H9 (cell line): ENCODE data around the gene CNPPD1. TPM values are rescaled to one million over a fixed set of nuclear protein-coding genes. Genes with fewer than 3 reads are reported as not detected.

Experiments
- DNase-seq: peaks from one replicate; pipeline ENCODE4 v3.0.0-alpha.2; 2017
- H2AFZ ChIP-seq: one replicate; pipeline ENCODE4 v1.6.1; 2013; ENCODE audit warnings: mild to moderate bottlenecking, low read length, control low read depth, moderate library complexity
- H2AK5ac ChIP-seq: 2 replicates; pipeline ENCODE4 v1.6.1; 2013; ENCODE audit warnings: low read length, control low read depth, mixed read lengths; ENCODE audit not compliant: insufficient read length
- H2BK120ac ChIP-seq: one replicate; pipeline ENCODE4 v1.6.1; 2013; ENCODE audit warnings: low read depth, mild to moderate bottlenecking, low read length, control low read depth, inconsistent platforms; ENCODE audit not compliant: poor library complexity, severe bottlenecking
- H2BK12ac ChIP-seq: 2 replicates; pipeline ENCODE4 v1.6.1; 2013; ENCODE audit warnings: low read length, control low read depth, mixed read lengths, low read depth; ENCODE audit not compliant: insufficient read length
- H2BK15ac ChIP-seq: 2 replicates; pipeline ENCODE4 v1.6.1; 2013; ENCODE audit warnings: low read depth, low read length, control low read depth
- H2BK20ac ChIP-seq: one replicate; pipeline ENCODE4 v1.6.1; 2013; ENCODE audit warnings: low read depth, mild to moderate bottlenecking, low read length, control low read depth, inconsistent platforms; ENCODE audit not compliant: poor library complexity, severe bottlenecking
- H2BK5ac ChIP-seq: 2 replicates; pipeline ENCODE4 v1.6.1; 2013; ENCODE audit warnings: low read length, control low read depth, mixed read lengths; ENCODE audit not compliant: insufficient read length
- H3K14ac ChIP-seq: 2 replicates; pipeline ENCODE4 v1.6.1; 2013; ENCODE audit warnings: low read length, control low read depth; ENCODE audit not compliant: insufficient read depth
- H3K18ac ChIP-seq: 2 replicates; pipeline ENCODE4 v1.6.1; 2013; ENCODE audit warnings: low read depth, mild to moderate bottlenecking, mixed read lengths, low read length, control low read depth; ENCODE audit not compliant: insufficient read length
- H3K23ac ChIP-seq: 2 replicates; pipeline ENCODE4 v1.6.1; 2013; ENCODE audit warnings: low read length, control low read depth, mixed read lengths, low read depth; ENCODE audit not compliant: insufficient read length
- H3K23me2 ChIP-seq: 2 replicates; pipeline ENCODE4 v1.6.1; 2013; ENCODE audit warnings: low read depth, mild to moderate bottlenecking, mixed read lengths, low read length, control low read depth; ENCODE audit not compliant: insufficient read length, poor library complexity, severe bottlenecking
- H3K27ac ChIP-seq: 2 replicates; pipeline ENCODE4 v1.5.1; 2013; ENCODE audit warnings: low read length, control low read depth, mixed read lengths, low read depth; ENCODE audit not compliant: insufficient read length
- H3K27me3 ChIP-seq: 2 replicates; pipeline ENCODE4 v1.6.1; 2013; ENCODE audit warnings: low read length, control low read depth, inconsistent platforms; ENCODE audit not compliant: insufficient read depth
- H3K4ac ChIP-seq: 2 replicates; pipeline ENCODE4 v1.6.1; 2013; ENCODE audit warnings: low read depth, mild to moderate bottlenecking, control low read depth, inconsistent platforms, low read length, moderate library complexity
- H3K4me1 ChIP-seq: 2 replicates; pipeline ENCODE4 v1.6.1; 2013; ENCODE audit warnings: low read length, control low read depth, inconsistent platforms; ENCODE audit not compliant: insufficient read depth
- H3K4me2 ChIP-seq: 2 replicates; pipeline ENCODE4 v1.6.1; 2013; ENCODE audit warnings: low read length, control low read depth, mixed read lengths; ENCODE audit not compliant: insufficient read length, insufficient read depth
- H3K56ac ChIP-seq: 2 replicates; pipeline ENCODE4 v1.6.1; 2013; ENCODE audit warnings: low read depth, mild to moderate bottlenecking, mixed read lengths, low read length, control low read depth; ENCODE audit not compliant: insufficient read length
- H3K79me1 ChIP-seq: 2 replicates; pipeline ENCODE4 v1.6.1; 2013; ENCODE audit warnings: low read depth, mild to moderate bottlenecking, moderate library complexity, low read length, control low read depth, inconsistent platforms; ENCODE audit not compliant: insufficient read depth, poor library complexity, severe bottlenecking
- H3K79me2 ChIP-seq: 2 replicates; pipeline ENCODE4 v1.6.1; 2013; ENCODE audit warnings: low read length, control low read depth, inconsistent platforms; ENCODE audit not compliant: insufficient read depth
- H3K9ac ChIP-seq: 2 replicates; pipeline ENCODE4 v1.6.1; 2013; ENCODE audit warnings: low read length, control low read depth, mixed read lengths; ENCODE audit not compliant: insufficient read length; ENCODE audit errors: extremely low read depth
- H3K9me3 ChIP-seq: one replicate; pipeline ENCODE4 v1.6.1; 2013; ENCODE audit warnings: low read depth, low read length, inconsistent platforms; ENCODE audit not compliant: control insufficient read depth
- H3T11ph ChIP-seq: one replicate; pipeline ENCODE4 v1.6.1; 2013; ENCODE audit warnings: mild to moderate bottlenecking, low read length, control low read depth, inconsistent platforms
- H4K20me1 ChIP-seq: one replicate; pipeline ENCODE4 v1.6.1; 2013; ENCODE audit not compliant: control insufficient read depth, insufficient read length, insufficient read depth
- H4K5ac ChIP-seq: 2 replicates; pipeline ENCODE4 v1.6.1; 2013; ENCODE audit warnings: low read depth, mild to moderate bottlenecking, mixed read lengths, low read length, control low read depth; ENCODE audit not compliant: insufficient read length
- H4K8ac ChIP-seq: replicated peaks from 2 replicates; pipeline ENCODE4 v1.6.1; 2013; ENCODE audit warnings: low read length, control low read depth, mixed read lengths, low read depth; ENCODE audit not compliant: insufficient read length
- H4K91ac ChIP-seq: 2 replicates; pipeline ENCODE4 v1.6.1; 2013; ENCODE audit warnings: low read depth, mild to moderate bottlenecking, moderate library complexity, mixed read lengths, low read length, control low read depth; ENCODE audit not compliant: insufficient read length
- H3K27ac Mint-ChIP-seq, 3 experiments: 2 replicates in 2 of 3; 3 replicates in 1 of 3; pipeline ENCODE4 v1.8.0; 2020 to 2021; ENCODE audit warnings: mixed read lengths in 3 of 3, mild to moderate bottlenecking in 1 of 3, moderate library complexity in 1 of 3
- H3K27me3 Mint-ChIP-seq: 2 replicates; pipeline ENCODE4 v1.8.0; 2021; ENCODE audit warnings: low read depth, mild to moderate bottlenecking, moderate library complexity, mixed read lengths
- H3K36me3 Mint-ChIP-seq, 3 experiments: 2 replicates in 2 of 3; 3 replicates in 1 of 3; pipeline ENCODE4 v1.8.0; 2020 to 2021; ENCODE audit warnings: low read depth in 3 of 3, mixed read lengths in 3 of 3; ENCODE audit not compliant: insufficient read depth in 1 of 3
- H3K4me1 Mint-ChIP-seq, 2 experiments: 2 replicates each; pipeline ENCODE4 v1.8.0; 2020; ENCODE audit warnings: mixed read lengths in 2 of 2
- H3K4me3 Mint-ChIP-seq, 2 experiments: 2 replicates in 1 of 2; 3 replicates in 1 of 2; pipeline ENCODE4 v1.8.0; 2020 to 2021; ENCODE audit warnings: mild to moderate bottlenecking in 2 of 2, mixed read lengths in 2 of 2, moderate library complexity in 1 of 2
- H3K9me3 Mint-ChIP-seq, 2 experiments: 2 replicates in 1 of 2; 3 replicates in 1 of 2; pipeline ENCODE4 v1.8.0; 2020; ENCODE audit warnings: mild to moderate bottlenecking in 2 of 2, mixed read lengths in 2 of 2, moderate library complexity in 1 of 2
- WGBS: extraction: QIAGEN DNeasy Blood & Tissue Kit; methylation state at CpG from one replicate; pipeline ENCODE4 v1.1.7; 2013; ENCODE audit warnings: missing lambda C conversion rate, low lambda C conversion rate, mixed read lengths; ENCODE audit not compliant: insufficient read length; ENCODE audit errors: extremely low coverage; 5-methylcytosine and 5-hydroxymethylcytosine counted together
- total RNA-seq: library from RNA; stranded (reverse); gene quantifications from 2 replicates; pipeline ENCODE4 v1.2.1, GENCODE V29; 2021
- TF ChIP-seq, protein P1 (sequence below): fragments of 200-600 bp; sonication (generic); conservative IDR thresholded peaks from 3 replicates; pipeline ENCODE4 v1.8.0; 2021; ENCODE audit warnings: antibody characterized with exemption, mild to moderate bottlenecking

Gene CNPPD1
- total RNA-seq, 1 experiment from 2014 or later = 33.0 TPM

DNA sequence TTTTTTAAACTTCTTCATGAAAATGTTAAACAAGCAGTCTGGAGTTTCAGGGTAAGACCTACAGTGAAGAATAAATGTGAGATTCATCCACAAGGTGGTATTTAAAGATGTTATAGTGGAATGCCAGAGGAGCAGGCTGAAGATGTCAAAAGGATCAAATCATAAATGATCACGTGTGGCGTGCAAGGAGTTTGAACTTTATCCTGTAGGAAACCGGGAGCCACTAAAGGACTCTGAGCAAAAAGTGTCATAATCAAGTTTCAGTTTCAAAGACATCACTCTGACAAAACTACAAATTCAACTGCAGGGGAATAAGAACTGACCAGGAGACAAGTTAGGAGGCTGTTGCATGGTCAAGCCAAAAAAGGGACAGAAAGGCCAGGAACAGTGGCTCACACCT, 36.0 kb downstream of the CNPPD1 start:
- Histone ChIP-seq H3K23ac (no peak overlapping the region), H2AK5ac (no peak overlapping the region), H3T11ph (no peak overlapping the region), H2BK20ac (no peak overlapping the region), H4K5ac (no peak overlapping the region), H4K91ac (no peak overlapping the region), H3K14ac (no peak overlapping the region), H3K4ac (no peak overlapping the region), H3K9me3 (no peaks in the 10 kb centered on the region), H3K4me1 (no peaks in the 10 kb centered on the region), H2BK5ac (no peak overlapping the region), H2BK15ac (no peak overlapping the region), H3K9ac (no peak overlapping the region), H3K27me3 (no peaks in the 10 kb centered on the region), H3K79me1 (no peaks in the 10 kb centered on the region), H4K8ac (no peak overlapping the region), H3K79me2 (no peaks in the 10 kb centered on the region), H2AFZ (no peak overlapping the region), H3K18ac (no peak overlapping the region), H3K56ac (no peak overlapping the region), H4K20me1 (no peaks in the 10 kb centered on the region), H3K4me2 (no peak overlapping the region), H2BK120ac (no peak overlapping the region), H3K23me2 (no peaks in the 10 kb centered on the region), H2BK12ac (no peak overlapping the region), H3K27ac (no peak overlapping the region)
- H3K9me3 Mint-ChIP-seq = no peaks in the 10 kb centered on the region
- WGBS = no CpG with 5 or more reads among the region's 3 CpGs
- no peak overlapping the region for H3K4me3 Mint-ChIP-seq
- H3K4me1 Mint-ChIP-seq = no peaks in the 10 kb centered on the region
- no peaks in the 10 kb centered on the region for H3K27me3 Mint-ChIP-seq
- H3K27ac Mint-ChIP-seq = no peak overlapping the region
- TF ChIP-seq, protein P1, sequence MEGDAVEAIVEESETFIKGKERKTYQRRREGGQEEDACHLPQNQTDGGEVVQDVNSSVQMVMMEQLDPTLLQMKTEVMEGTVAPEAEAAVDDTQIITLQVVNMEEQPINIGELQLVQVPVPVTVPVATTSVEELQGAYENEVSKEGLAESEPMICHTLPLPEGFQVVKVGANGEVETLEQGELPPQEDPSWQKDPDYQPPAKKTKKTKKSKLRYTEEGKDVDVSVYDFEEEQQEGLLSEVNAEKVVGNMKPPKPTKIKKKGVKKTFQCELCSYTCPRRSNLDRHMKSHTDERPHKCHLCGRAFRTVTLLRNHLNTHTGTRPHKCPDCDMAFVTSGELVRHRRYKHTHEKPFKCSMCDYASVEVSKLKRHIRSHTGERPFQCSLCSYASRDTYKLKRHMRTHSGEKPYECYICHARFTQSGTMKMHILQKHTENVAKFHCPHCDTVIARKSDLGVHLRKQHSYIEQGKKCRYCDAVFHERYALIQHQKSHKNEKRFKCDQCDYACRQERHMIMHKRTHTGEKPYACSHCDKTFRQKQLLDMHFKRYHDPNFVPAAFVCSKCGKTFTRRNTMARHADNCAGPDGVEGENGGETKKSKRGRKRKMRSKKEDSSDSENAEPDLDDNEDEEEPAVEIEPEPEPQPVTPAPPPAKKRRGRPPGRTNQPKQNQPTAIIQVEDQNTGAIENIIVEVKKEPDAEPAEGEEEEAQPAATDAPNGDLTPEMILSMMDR = no peak
- H3K36me3 Mint-ChIP-seq = peaks cover 6 to 21% (median 11%) of the 10 kb centered on the region in 3 experiments; a peak in 5 of 7 replicates
- no peak for DNase-seq
